ENCODE results near the gene TSPAN3.
A peak's percentile ranks its signal among the peaks of the same experiment; 100 is the strongest.

Gene TSPAN3

DNA sequence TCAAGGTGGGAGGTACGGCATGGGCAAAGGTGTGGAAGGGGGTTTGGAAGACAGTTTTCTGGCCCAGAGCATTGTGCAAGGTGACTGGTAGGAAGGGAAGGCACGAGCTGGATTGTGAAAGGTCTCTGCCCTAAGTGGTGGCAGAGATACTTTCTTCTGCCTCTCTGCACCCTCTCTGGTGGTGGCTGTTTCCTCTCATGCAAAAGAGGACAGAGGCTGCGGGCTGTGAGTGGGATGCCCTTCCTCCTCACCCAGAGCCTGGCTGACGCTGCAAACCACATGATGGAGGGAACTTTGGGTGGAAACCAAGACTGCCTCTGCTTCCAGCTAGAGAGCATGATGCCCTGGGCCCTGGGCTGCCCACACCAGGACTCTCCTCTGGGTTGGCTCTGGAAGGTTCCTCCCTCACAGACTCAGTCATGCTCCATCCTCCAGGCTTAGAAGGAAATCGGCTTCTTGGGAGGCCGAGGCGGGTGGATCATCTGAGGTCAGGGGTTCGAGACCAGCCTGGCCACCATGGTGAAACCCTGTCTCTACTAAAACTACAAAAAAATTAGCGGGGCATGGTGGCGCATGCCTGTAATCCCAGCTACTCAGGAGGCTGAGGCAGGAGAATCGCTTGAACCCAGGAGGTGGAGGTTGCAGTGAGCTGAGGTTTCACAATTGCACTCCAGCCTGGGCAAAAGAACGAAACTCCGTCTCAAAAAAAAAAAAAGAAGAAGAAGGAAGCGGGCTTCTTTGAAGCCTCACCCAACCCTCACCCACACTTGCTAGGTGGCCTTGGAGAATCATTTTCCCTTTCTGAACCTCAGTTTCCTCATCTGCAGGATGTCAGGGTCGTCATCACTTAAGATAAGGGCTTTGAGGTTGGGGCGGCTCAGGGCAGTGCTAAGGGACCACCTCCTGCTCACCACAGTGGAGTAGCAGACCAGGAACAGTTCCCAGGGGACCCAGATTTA, 67.7 kb downstream of the TSPAN3 start:
- DNase-seq, result peak; percentile 66

DNA sequence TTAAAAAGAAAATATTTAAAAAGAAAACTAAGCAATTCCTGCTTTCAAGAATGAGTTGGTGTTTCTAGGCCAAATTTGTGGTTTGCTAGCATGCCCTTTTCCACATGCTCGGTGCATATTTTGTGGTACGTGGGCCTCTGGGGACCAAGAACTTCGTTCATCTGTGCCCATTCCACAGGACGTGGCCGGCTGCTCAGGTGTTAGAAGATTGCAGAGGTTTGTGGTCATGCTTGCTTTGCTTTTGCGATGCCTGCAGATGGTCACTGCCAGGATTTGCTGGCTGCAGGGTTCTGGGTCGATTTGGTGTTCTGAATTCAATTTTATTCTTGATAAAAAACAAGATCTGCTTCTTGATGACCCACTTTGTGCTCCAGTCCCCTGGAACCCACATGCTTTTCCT, 68.5 kb downstream of the TSPAN3 start:
- DNase-seq, result no peak

DNA sequence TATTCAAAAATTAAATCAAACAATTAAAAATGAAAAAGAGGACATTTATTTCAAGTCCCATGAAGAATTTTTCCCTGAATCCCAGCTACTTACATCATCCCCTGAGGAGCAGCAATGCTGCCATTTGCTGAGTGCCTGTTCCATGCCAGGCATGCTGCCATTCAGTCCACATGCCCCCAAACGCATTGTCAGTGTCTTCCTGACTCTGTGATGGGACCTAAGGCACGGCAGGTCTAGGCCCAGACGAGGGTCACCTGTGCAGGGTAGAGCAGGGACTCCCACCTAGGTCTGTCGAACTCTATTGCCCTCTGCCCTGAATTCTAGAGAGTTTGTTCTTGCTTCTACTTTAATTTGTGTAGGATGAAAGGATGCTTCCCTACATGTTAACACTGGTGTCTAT, 68.9 kb downstream of the TSPAN3 start:
- no peak for DNase-seq

DNA sequence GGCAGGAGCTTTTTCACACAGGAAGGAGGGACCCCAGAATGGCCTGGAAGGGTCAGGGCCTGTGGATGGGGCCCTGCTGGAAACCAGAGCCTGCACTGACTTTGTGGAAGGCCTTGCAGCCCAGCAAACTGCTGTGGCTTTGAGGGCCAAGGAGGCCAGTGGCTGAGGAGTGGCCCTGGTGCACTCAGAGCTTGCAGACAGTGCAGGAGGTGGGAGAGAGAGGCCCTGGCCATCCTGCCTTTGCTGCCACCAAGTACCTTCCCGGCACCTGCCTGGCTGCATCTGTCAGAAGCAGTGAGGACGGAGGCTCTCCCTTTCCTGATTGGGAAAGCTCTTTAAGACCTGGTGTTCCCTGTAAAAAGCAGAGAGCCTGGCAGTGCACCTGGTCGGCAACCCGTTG, 69.6 kb downstream of the TSPAN3 start:
- DNase-seq, result no peak

DNA sequence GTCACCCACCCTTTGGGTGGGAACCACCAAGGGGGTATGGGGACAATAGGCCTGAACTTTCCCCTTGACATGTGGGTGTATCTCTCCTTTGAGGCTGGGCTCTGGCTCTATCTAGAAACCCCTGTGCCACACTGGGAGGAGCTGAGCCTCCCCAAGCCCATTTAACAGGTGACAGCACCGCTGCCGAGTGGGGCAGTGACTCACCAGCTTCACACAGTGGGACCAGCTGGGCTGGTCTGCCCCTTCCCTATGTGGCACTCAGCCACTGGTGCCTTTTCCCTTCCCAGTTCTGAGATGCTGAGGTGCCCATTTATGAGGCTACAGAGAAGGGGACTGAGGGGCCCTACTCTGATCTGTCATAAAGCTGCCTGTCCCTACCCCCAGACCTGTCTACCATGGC, 70.9 kb downstream of the TSPAN3 start:
- DNase-seq, result no peak

DNA sequence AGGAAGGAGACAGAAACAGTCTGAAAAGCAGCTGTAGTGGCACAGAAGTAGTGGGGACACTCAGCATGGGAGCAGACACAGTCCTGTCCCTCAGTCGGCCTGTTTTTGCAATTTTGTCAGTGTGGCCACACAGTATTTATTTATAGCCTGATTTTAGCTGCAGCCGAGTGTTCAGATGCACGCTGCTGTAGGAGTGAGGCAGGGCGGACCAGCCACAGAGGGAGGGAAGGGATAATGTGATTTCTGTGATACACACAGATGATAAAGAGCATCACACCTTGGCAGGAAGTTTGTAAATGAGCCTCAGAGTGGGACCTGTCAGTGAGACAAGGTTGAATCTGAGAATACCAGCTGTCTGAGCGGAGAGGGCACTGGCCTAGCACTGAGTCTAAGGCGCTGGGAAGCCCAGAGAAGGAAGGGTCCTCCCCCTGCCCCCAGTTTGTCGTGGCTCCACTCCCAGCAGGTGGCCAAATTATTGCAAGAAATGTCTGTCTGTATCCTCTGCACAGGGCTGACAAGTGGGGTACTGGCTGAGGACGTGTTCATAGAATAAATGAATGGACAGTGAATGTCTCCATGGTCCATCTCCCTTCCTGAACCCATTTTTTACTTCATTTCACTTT, 72.1 kb downstream of the TSPAN3 start:
- DNase-seq, result no peak

DNA sequence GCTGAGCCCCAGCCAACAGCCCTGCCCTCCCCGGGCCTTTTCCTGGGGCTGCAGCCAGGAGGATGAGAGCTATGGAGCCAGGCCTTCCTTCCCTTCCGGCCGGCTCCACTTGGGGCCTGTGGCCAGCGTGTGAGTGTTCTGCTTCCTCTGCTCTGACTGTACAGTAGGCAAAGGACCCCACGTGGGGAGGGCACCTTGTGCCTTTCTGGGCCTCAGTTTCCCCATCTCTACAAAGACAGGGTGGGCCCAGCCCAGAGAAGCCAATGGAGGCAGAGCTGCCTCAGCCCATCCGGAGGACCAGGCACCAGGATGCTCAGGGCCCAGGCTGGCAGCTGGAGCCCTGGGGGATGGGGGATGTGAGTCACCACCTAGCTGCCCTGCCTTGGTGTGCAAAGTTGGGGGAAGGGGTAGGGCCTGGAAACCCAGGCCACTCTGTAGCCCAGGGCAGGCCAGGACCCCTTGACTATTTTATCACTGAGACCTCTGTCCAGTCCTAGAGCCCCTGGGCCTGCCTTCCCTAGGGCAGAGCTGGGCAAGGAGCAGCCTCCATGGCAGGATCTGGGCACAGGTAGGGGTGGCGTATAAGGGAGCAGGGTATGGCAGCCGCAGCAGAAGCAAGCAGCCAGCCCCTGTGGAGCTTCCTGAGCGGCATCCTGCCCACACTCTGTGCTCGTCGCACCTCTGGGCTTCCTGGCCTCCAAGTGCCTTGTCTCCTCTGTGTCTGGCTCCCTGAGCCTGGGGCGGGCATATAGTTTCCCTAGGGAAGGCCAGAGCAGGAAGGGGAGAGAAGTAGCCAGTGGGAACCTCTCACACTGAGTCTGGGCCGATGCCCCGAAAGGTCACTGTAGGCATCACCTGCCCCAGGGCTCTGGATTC, 74.1 kb downstream of the TSPAN3 start:
- no peak for DNase-seq

DNA sequence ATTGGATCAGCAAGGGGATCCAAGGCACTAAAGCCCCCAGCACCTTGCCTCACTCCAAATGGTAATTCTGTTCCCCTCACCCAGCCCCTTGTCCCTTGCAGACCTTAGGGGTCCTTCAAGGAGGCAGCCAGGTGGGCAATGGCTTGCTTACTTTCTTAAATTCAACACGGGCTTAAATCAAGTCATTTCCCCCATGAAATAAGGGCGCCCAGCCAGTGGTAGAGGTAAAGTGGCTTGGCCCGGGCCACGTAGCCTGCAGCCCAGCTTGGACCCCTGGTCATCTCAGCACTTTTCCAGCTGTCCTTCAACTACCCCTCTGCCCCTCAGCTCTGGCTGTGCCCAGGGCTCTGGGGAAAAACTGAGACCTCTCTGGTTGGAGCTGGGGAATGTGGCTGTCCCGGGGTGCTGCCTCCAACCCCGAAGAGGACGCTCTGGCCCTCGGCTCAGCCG, 74.8 kb downstream of the TSPAN3 start:
- no peak for DNase-seq

DNA sequence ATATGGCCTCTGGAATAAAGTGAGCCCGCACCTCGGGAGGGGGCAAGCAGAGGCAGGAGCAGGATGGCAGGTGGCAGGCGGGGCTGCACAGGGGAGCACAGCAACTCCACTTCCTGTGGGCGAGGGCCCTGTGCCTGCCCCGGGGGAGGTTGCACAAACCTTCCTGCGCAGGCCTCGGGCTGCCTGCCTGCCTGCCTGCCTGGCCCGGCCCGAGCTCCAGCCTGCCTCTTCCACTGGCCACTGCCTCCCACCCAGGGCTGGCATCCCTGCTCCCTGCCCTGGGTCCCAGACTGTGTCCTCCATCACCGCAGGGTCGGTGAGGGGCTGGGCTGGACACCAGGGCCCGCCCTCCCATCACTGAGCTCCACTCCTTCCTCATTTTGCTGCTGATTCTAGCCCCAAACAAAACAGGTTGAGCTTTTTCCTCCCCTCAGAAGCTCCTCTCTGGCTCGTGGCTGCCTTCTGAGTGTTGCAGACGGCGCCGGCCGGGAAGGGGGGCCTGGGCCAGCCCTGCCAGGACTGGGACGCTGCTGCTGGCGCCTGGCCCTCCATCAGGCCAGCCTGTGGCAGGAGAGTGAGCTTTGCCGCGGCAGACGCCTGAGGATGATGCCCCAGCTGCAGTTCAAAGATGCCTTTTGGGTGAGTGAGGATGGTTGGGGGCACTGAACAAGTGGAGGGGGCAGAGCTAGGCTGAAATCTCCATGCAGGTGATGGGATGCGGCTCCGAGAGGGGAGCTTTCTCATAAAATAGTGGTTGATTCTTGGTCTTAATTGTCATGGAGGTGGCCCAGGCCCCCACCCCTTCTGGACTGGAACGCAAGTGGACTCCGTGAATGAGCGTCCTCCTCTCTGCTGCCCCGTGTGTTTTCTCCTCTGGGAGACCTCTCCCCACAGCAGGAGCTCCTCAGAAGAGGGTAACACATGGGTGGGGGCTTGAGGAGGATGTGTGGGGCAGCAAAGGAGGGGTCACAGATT, 75.7 kb downstream of the TSPAN3 start, which contains the start of gene PSTPIP1:
PSTPIP1 (plus strand) TSS at position 156 of the 975 bp plus-strand sequence; CDS start at position 604, 448 bp downstream.
- peak; percentile 60 for DNase-seq

DNA sequence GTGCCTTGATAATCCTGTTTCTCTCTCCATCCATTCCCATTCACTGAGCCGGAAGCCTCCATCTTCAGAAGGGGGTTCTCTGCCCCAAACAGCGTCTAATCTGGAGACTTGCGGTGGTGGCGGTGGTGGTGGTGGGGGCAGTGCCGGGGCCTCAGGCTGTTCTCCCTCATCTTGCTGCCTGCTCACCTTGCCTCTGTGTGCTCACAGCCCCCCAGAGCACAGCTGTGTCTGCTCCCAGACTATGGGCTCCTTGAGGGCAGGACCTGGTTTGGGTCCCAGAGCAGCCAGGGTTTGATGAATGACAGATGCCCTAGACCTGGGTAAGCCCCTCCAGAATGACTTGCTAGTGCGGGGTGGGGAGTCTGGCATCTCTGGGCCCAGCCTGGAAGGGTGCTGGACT, 76.4 kb downstream of the TSPAN3 start:
- DNase-seq, result no peak

DNA sequence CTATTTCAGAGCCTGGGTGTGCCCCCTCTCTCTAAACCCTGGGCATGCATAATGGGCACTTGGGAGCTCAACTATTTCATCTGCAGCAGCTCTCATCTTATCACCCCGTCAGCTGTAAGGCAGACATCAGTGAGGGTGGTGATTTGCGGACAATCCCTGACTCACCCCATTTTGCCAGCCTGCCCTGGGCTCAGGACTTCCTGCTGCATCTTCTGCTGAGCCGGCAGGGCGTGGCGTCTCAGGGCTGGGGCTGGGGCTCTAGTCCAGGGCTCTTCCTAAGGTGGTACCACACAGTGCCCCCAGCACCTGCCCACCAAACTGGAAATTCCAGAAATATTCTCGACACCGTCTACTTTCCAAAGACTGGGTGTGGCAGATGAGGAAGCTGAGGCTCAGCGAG, 76.9 kb downstream of the TSPAN3 start:
- peak; percentile 54 for DNase-seq

DNA sequence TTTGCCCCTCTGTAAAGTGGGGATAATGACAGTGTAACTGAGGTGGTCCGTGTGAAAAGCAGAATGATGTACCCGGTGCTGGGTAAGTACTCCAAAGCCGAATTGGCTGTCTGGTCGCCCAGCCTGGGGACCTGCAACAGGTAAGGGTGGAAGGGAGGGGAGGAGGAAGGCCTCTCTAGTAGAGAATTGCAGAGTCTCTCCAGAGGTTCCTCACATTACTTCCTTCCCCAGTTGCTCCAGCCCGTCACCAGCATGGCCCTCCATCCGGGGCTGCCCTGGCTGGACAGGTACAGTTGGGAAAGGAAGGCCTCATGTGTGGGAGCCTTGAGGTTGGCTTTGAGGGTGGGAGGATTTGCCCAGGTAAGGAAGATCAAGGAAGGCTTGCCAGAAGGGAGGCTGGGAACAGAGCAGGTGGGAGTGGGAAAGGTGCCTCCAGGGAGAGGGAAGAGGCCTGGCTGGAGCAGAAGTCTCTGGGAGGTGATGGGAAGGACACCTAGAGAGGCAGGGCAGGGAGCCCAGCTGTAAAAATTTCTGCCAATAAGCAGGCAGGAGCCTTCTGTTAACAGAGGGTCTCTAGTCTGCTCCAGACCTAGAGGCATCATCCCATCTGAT, 77.7 kb downstream of the TSPAN3 start:
- no peak for DNase-seq

DNA sequence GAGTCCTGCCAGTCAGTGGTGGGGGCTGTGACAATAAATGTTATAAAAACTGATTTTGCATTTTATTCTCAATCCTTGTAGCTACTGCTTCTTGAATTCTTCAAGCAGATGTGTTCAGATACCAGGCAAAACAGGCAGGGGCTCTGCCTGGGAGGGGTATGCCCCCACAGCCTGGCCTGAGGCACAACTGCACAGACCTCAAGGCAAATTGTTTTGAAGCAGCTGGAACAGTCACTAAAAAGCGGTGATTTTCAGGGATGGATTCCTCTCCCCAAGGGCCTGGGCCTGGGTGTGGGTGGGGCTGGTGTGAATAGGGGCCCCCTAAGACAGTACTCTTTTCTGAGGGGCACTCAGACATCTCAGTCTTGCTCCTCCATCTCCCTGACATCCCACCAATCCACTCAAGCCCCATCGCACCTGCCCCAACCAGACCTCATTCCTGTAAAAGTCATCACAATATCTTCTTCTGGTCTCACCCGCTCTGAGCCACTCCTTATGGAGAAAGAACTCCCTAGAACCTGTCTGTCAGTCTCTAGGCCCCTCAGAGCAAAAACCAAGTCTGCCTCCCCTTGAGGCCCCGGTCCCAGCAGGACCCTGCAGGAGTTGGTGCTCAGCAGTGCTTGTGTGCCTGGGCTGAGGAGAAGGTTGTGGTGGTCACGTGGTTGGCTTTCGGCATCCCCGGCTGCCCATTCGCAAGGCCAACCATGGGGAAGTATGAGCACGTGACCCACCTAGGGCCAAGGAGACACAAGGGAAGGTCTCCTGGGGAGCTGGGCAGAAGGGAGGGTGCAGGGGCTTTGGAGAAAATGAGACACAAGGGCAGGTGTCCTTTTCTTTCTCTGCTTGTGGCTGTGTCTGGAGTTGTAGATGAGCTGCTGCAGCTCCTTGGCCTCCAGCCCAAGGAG, 78.9 kb downstream of the TSPAN3 start:
- peak; percentile 38 for DNase-seq
